KMS-11 (cell line): ENCODE results near the gene C19orf12.

ENCODE experiments used
- H2AFZ ChIP-seq: fragments of 200-600 bp; sonication (generic); 2 replicates; pipeline ENCODE4 v1.6.1; 2016; ENCODE audit warnings: antibody characterized with exemption, mixed run types, low read depth
- H3K27ac ChIP-seq: fragments of 200-600 bp; sonication (generic); 2 replicates; pipeline ENCODE4 v1.6.1; 2016; ENCODE audit warnings: mild to moderate bottlenecking, mixed run types
- H3K27me3 ChIP-seq: fragments of 200-600 bp; sonication (generic); 2 replicates; pipeline ENCODE4 v1.6.1; 2017; ENCODE audit warnings: mild to moderate bottlenecking, low read depth, mixed run types, moderate library complexity; ENCODE audit not compliant: insufficient read depth
- H3K36me3 ChIP-seq: fragments of 200-600 bp; sonication (generic); 2 replicates; pipeline ENCODE4 v1.6.1; 2017; ENCODE audit warnings: mild to moderate bottlenecking, mixed run types; ENCODE audit not compliant: insufficient read depth
- H3K4me1 ChIP-seq: fragments of 200-600 bp; sonication (generic); 2 replicates; pipeline ENCODE4 v1.6.1; 2016; ENCODE audit warnings: mild to moderate bottlenecking, low read depth, mixed run types; ENCODE audit not compliant: poor library complexity, severe bottlenecking
- H3K4me2 ChIP-seq: fragments of 200-600 bp; sonication (generic); 2 replicates; pipeline ENCODE4 v1.7.0; 2016; ENCODE audit warnings: mild to moderate bottlenecking, mixed run types
- H3K4me3 ChIP-seq: fragments of 200-600 bp; sonication (generic); IDR thresholded peaks from 2 replicates; pipeline ENCODE4 v1.6.1; 2017; ENCODE audit warnings: low read depth, low read length, mixed read lengths; ENCODE audit not compliant: insufficient read depth
- H3K79me2 ChIP-seq: fragments of 200-600 bp; sonication (generic); 2 replicates; pipeline ENCODE4 v1.6.1; 2016; ENCODE audit warnings: low read depth, mixed run types; ENCODE audit not compliant: insufficient read depth
- H3K9ac ChIP-seq: fragments of 200-600 bp; sonication (generic); 2 replicates; pipeline ENCODE4 v1.6.1; 2016; ENCODE audit warnings: mild to moderate bottlenecking, mixed run types
- H4K20me1 ChIP-seq: fragments of 200-600 bp; sonication (generic); 2 replicates; pipeline ENCODE4 v1.6.1; 2016; ENCODE audit warnings: mild to moderate bottlenecking, mixed run types; ENCODE audit not compliant: insufficient read depth
- TF ChIP-seq, protein P1 (sequence below): fragments of 200-600 bp; sonication (generic); conservative IDR thresholded peaks from 2 replicates; pipeline ENCODE4 v1.6.1; 2017; ENCODE audit warnings: low read depth, mild to moderate bottlenecking, antibody characterized with exemption, low read length, moderate library complexity, mixed read lengths

Gene C19orf12

DNA sequence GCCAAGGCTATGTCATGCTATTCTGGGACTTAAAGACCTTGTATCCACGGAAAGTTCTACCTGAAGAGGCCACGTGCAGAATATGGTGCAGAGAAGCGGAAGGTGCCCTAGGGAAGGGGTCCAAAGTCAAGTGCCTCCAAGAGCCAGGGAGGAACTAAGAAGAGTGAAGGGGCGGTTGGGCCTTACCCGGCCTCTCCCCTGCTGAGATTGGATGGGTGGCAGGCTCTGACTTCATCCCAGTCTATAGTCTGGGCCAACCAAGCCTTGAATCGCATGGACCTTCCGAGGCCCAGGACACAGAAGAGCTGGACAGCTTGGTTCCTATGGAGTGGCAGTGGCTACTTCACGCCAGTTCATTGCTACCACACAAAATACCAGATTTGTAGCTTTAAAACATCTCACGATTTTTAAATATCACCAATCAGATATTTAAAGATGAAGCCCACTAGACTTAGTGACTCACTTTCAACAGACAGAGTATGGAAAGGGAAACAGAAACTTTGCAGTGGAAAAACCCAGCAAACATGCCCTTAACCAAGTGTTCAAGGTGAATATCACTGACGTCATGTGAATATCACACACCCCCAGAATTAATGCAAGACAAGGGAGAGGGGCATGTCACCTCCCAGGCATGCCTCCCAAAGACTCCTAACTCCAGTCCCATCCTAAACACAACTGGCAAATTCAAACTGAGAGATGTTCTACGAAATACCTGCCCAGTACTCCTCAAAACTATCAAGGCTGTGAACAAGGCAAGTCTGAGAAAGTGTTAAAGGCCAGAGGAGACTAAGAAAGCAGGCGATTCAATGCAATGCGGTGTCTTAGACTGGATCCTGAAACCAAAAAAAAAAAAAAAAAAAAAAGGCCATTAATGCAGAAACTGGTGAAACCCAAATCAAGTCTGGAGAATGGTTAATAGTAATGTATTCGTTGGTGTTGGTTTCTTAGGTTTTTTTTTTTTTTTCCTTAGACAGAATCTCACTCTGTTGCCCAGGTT is 10.2 kb downstream of the C19orf12 start:
- no peaks in the 10 kb centered on the region for H3K79me2 ChIP-seq
- TF ChIP-seq, protein P1, sequence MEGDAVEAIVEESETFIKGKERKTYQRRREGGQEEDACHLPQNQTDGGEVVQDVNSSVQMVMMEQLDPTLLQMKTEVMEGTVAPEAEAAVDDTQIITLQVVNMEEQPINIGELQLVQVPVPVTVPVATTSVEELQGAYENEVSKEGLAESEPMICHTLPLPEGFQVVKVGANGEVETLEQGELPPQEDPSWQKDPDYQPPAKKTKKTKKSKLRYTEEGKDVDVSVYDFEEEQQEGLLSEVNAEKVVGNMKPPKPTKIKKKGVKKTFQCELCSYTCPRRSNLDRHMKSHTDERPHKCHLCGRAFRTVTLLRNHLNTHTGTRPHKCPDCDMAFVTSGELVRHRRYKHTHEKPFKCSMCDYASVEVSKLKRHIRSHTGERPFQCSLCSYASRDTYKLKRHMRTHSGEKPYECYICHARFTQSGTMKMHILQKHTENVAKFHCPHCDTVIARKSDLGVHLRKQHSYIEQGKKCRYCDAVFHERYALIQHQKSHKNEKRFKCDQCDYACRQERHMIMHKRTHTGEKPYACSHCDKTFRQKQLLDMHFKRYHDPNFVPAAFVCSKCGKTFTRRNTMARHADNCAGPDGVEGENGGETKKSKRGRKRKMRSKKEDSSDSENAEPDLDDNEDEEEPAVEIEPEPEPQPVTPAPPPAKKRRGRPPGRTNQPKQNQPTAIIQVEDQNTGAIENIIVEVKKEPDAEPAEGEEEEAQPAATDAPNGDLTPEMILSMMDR: no peak
- H3K4me1 ChIP-seq: no peaks in the 10 kb centered on the region
- H3K4me3 ChIP-seq: no peak overlapping the region
- H4K20me1 ChIP-seq: no peaks in the 10 kb centered on the region
- no peak overlapping the region for H3K27ac ChIP-seq
- no peak overlapping the region for H3K9ac ChIP-seq
- no peak overlapping the region for H3K4me2 ChIP-seq
- H3K27me3 ChIP-seq: no peaks in the 10 kb centered on the region
- H3K36me3 ChIP-seq: no peaks in the 10 kb centered on the region
- no peak overlapping the region for H2AFZ ChIP-seq

DNA sequence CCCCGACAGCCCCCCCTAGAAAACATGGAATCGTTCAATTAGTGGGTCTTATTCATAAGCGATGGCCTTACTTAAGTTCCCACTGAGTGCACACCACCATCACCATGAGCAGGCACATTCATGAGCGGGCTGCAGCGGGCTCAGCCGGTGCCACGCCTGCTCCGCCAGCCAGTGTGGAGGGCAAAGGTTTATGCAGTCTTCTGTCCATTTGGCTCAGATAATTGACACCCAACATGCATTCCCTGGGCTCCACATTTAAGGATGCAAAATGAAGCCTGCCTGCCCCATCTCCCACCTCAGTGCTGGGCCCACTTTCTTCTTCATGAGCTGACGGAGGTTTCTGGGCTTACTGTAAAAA is 12.1 kb downstream of the C19orf12 start:
- TF ChIP-seq, protein P1: no peak
- H2AFZ ChIP-seq: no peak overlapping the region
- H3K4me1 ChIP-seq: no peaks in the 10 kb centered on the region
- no peaks in the 10 kb centered on the region for H3K27me3 ChIP-seq
- H3K4me2 ChIP-seq: no peak overlapping the region
- H3K9ac ChIP-seq: no peak overlapping the region
- no peaks in the 10 kb centered on the region for H3K36me3 ChIP-seq
- no peak overlapping the region for H3K27ac ChIP-seq
- H4K20me1 ChIP-seq: no peaks in the 10 kb centered on the region
- no peaks in the 10 kb centered on the region for H3K79me2 ChIP-seq
- no peak overlapping the region for H3K4me3 ChIP-seq

DNA sequence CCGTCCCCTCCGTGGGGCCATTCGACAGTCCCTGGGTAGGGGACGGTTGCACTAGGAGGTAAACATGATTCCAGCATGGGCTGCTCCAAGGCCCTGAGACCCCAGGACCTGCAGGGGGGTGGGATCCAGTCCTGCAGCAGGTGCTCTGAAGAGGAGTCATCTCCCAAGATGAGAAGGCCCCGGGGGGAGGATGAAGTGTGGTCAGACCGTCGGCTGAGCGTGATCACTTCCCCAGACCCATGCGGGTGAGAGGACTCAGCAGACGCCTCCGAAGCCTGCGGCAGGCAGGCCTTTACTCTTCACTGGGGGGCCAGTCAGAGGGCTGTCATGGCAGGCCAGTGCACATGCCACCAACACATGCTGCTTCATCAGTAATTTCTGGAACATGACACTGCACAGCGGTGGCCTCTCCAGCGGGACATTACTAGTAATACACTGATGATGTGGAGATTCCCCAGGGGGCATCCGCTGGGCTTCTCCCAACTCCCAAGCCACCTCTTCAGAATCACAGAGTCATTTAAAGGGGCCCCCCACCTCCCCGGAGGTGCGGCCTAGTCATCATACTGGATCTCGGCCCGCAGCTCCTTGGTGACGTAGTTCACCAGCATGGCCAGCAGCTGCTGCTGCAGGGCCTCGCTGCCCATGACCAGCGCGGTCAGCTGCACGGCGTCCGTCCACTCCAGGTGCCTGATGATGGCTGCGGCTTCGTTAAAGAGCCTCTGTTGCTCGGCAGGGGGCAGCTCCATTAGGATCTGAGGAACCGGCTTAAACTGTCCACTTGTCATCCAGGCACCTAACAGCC is 12.7 kb downstream of the C19orf12 start:
- no peak overlapping the region for H3K27ac ChIP-seq
- no peak overlapping the region for H3K4me3 ChIP-seq
- H3K27me3 ChIP-seq: no peaks in the 10 kb centered on the region
- no peaks in the 10 kb centered on the region for H3K79me2 ChIP-seq
- no peak overlapping the region for H3K9ac ChIP-seq
- no peak overlapping the region for H3K4me2 ChIP-seq
- H2AFZ ChIP-seq: no peak overlapping the region
- H3K4me1 ChIP-seq: no peaks in the 10 kb centered on the region
- TF ChIP-seq, protein P1: no peak
- H4K20me1 ChIP-seq: no peaks in the 10 kb centered on the region
- H3K36me3 ChIP-seq: no peaks in the 10 kb centered on the region

DNA sequence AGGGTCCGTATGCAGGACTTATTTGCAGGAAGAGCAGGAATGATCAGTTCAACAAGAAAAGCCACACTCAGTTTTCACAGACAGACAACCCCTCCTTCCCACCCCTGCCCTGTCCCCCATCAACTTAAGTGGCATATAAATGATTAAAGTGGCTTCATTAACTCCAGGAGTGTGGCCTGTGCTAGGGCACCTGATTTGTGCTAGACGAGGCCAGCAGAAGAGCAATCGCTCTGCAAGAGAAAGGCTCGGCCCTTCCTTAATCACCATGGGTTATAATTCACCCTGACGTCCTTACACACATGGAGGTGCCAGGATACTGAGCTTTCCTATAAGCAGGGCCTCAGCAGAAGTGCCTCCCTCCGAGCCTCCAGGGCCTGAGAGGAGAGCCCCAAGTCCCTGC is 14.6 kb downstream of the C19orf12 start:
- Histone ChIP-seq H3K27ac (no peak overlapping the region), H3K4me3 (no peak overlapping the region), H3K27me3 (no peaks in the 10 kb centered on the region), H2AFZ (no peak overlapping the region), H3K79me2 (no peaks in the 10 kb centered on the region), H3K4me2 (no peak overlapping the region), H4K20me1 (no peaks in the 10 kb centered on the region), H3K4me1 (no peaks in the 10 kb centered on the region), H3K36me3 (no peaks in the 10 kb centered on the region), H3K9ac (no peak overlapping the region)
- TF ChIP-seq, protein P1: no peak
